Sigmoid colon (tissue), 7 donors: ENCODE data around the gene STXBP4. TPM values are rescaled to one million over a fixed set of nuclear protein-coding genes. Genes with fewer than 3 reads are reported as not detected.

ENCODE experiments used
- DNase-seq: peaks from one replicate; pipeline ENCODE4 v3.0.0-alpha.2; 2019
- H3K27ac ChIP-seq, 4 donors: fragments of 200-600 bp; sonication (generic); one replicate each; pipeline ENCODE4 v1.5.1; 2016 to 2019; ENCODE audit warnings: mild to moderate bottlenecking in 1 of 4
- H3K27me3 ChIP-seq, 3 donors: fragments of 200-600 bp; sonication (generic); one replicate each; pipeline ENCODE4 v1.5.1; 2019; ENCODE audit warnings: mild to moderate bottlenecking in 1 of 3
- H3K36me3 ChIP-seq, 4 donors: fragments of 200-600 bp; sonication (generic); one replicate each; pipeline ENCODE4 v1.5.1; 2016 to 2019
- H3K4me1 ChIP-seq, 4 donors: fragments of 200-600 bp; sonication (generic); one replicate each; pipeline ENCODE4 v1.5.1; 2017 to 2019
- H3K4me3 ChIP-seq, 4 donors: fragments of 200-600 bp; sonication (generic); one replicate each; pipeline ENCODE4 v1.5.1; 2017 to 2019; ENCODE audit warnings: mild to moderate bottlenecking in 2 of 4, moderate library complexity in 1 of 4
- H3K9me3 ChIP-seq, 4 donors: fragments of 200-600 bp in 3 of 4; sonication (generic) in 3 of 4; one replicate each; pipeline versions ENCODE4 v1.5.1 to v1.6.1; 2013 to 2019
- CTCF ChIP-seq, 4 experiments: fragments of 450-650 bp in 3 of 4; fragments of 200-600 bp in 1 of 4; IDR thresholded peaks; one replicate each; pipeline ENCODE4 v1.5.1; 2016 to 2019; ENCODE audit warnings: antibody characterized with exemption in 4 of 4, mild to moderate bottlenecking in 3 of 4, moderate library complexity in 2 of 4
- EP300 ChIP-seq, 4 donors: sonication (generic); formaldehyde crosslinking; IDR thresholded peaks; one replicate each; pipeline ENCODE4 v1.6.1; 2017; ENCODE audit warnings: antibody characterized with exemption in 4 of 4
- POLR2A ChIP-seq, 2 donors: fragments of 450-650 bp; IDR thresholded peaks; one replicate each; pipeline ENCODE4 v1.6.1; 2016; ENCODE audit warnings: antibody characterized with exemption in 2 of 2, mild to moderate bottlenecking in 2 of 2, moderate library complexity in 2 of 2
- POLR2AphosphoS5 ChIP-seq, 4 donors: sonication (generic); formaldehyde crosslinking; IDR thresholded peaks; one replicate each; pipeline ENCODE4 v1.6.1; 2017; ENCODE audit warnings: antibody characterized with exemption in 4 of 4
- WGBS, 2 donors: extraction: QIAGEN DNeasy Blood & Tissue Kit; methylation state at CpG; one replicate each; pipeline ENCODE4 v1.1.7; 2013; 5-methylcytosine and 5-hydroxymethylcytosine counted together
- intact Hi-C: fragments of 100-400 bp; cut with DNase I; formaldehyde crosslinking; loops from one replicate; pipeline ENCODE4 v1.15.1; 2023
- polyA plus RNA-seq, 3 donors: library from polyadenylated mRNA; stranded (reverse); fragments of 200-250 nt; gene quantifications; one replicate each; pipeline ENCODE4 v1.2.3, GENCODE V29; 2013
- total RNA-seq, 4 donors: library from RNA; depleted of rRNA; stranded (reverse); fragments of >200 nt; gene quantifications; one replicate each; pipeline ENCODE4 v1.1.0, GENCODE V29; 2016
- donor health status: healthy with polysubstance abuse.
- donor health status: Bipolar disorder and iron deficiency.
- donor health status: healthy.

The STXBP4 gene
- total RNA-seq (10 to 100 TPM; 15.0 to 25.2 (median 21.1) TPM), polyA plus RNA-seq (1 to 10 TPM in 1 of 3 donors, under 1 TPM in 2; under 0.01 to 2.0 (median 0.69) TPM)

GRCh38 chr17:54968262-54968987, at the start of gene STXBP4, which contains the start of gene COX11:
Gene STXBP4 (plus strand): TSS chr17:54968765. CDS start chr17:54986220, 17,455 bp downstream.
Gene COX11 (minus strand): TSS chr17:54968654. CDS start chr17:54968646, 8 bp downstream.
- Histone ChIP-seq H3K27me3 (no peaks in the 10 kb centered on the region), H3K27ac (peak within 1 kb of the TSS; percentile 86 to 94 (median 91)), H3K9me3 (no peaks in the 10 kb centered on the region), H3K4me3 (peak within 1 kb of the TSS; percentile 84 to 95 (median 89)), H3K36me3 (peaks cover 0 to 20% (median 6%) of the 10 kb centered on the region in 4 donors), H3K4me1 (peaks cover 0 to 30% (median 26%) of the 10 kb centered on the region in 4 donors)
- TF ChIP-seq EP300 (IDR thresholded peaks at IDR 0.05) (peak in 1 of 4 donors; percentile 57), POLR2A (IDR thresholded peaks at IDR 0.05) (peak; percentile 74 to 79), CTCF (IDR thresholded peaks at IDR 0.05) (peak in 2 of 4 experiments; percentile 46 to 55), POLR2AphosphoS5 (IDR thresholded peaks at IDR 0.05) (peak; percentile 66 to 92 (median 86))
- 0% methylated on average over 57 of the region's 57 CpGs for WGBS, 2 donors
- intact Hi-C loops = loop anchor here (2.0 to 5.0 kb wide), 2 partner anchors 68 to 544 kb away; partner anchors contain the start of genes SMIM36 and TOM1L1
- DNase-seq = peak; percentile 97

GRCh38 chr17:54919425-54919824, 49.1 kb upstream of the STXBP4 start:
- intact Hi-C loops = no loop called here
- peaks cover 0 to 45% (median 18%) of the 10 kb centered on the region in 4 donors for H3K36me3 ChIP-seq
- no peaks in the 10 kb centered on the region for H3K4me1 ChIP-seq
- no peak for TF ChIP-seq POLR2AphosphoS5 (IDR thresholded peaks at IDR 0.05)
- no peak for TF ChIP-seq POLR2A (IDR thresholded peaks at IDR 0.05)
- no peak for TF ChIP-seq CTCF (IDR thresholded peaks at IDR 0.05)
- TF ChIP-seq EP300 (IDR thresholded peaks at IDR 0.05) = no peak
- peaks cover 0 to 4% (median 0%) of the 10 kb centered on the region in 4 donors for H3K9me3 ChIP-seq
- no peak overlapping the region for H3K27ac ChIP-seq
- H3K4me3 ChIP-seq = no peak overlapping the region
- H3K27me3 ChIP-seq = no peaks in the 10 kb centered on the region
- DNase-seq = no peak

- no peak for DNase-seq
- TF ChIP-seq POLR2AphosphoS5 (IDR thresholded peaks at IDR 0.05) = no peak
- TF ChIP-seq POLR2A (IDR thresholded peaks at IDR 0.05) = no peak
- no peak for TF ChIP-seq CTCF (IDR thresholded peaks at IDR 0.05)
- TF ChIP-seq EP300 (IDR thresholded peaks at IDR 0.05) = no peak
- Histone ChIP-seq H3K27me3 (no peaks in the 10 kb centered on the region), H3K27ac (no peak overlapping the region), H3K4me3 (no peak overlapping the region), H3K9me3 (peaks cover 0 to 4% (median 0%) of the 10 kb centered on the region in 4 donors), H3K4me1 (no peaks in the 10 kb centered on the region), H3K36me3 (peaks cover 0 to 31% (median 10%) of the 10 kb centered on the region in 4 donors)
- WGBS, 2 donors = 86 to 92% methylated on average over 6 of the region's 6 CpGs
- intact Hi-C loops = no loop called here
Observed at GRCh38 chr17:54920819-54921218, 47.7 kb upstream of the STXBP4 start.

GRCh38 chr17:54924405-54924804, 44.2 kb upstream of the STXBP4 start:
- Histone ChIP-seq H3K4me1 (no peaks in the 10 kb centered on the region), H3K4me3 (no peak overlapping the region), H3K9me3 (no peaks in the 10 kb centered on the region), H3K27ac (no peak overlapping the region), H3K27me3 (no peaks in the 10 kb centered on the region), H3K36me3 (peaks cover 0 to 8% (median 0%) of the 10 kb centered on the region in 4 donors)
- intact Hi-C loops = no loop called here
- DNase-seq = no peak
- 95 to 96% methylated on average over 5 of the region's 5 CpGs for WGBS, 2 donors
- no peak for TF ChIP-seq POLR2AphosphoS5 (IDR thresholded peaks at IDR 0.05)
- TF ChIP-seq EP300 (IDR thresholded peaks at IDR 0.05) = no peak
- no peak for TF ChIP-seq CTCF (IDR thresholded peaks at IDR 0.05)
- no peak for TF ChIP-seq POLR2A (IDR thresholded peaks at IDR 0.05)
